ENCODE measurements around the gene MORC4.

The MORC4 gene

DNA sequence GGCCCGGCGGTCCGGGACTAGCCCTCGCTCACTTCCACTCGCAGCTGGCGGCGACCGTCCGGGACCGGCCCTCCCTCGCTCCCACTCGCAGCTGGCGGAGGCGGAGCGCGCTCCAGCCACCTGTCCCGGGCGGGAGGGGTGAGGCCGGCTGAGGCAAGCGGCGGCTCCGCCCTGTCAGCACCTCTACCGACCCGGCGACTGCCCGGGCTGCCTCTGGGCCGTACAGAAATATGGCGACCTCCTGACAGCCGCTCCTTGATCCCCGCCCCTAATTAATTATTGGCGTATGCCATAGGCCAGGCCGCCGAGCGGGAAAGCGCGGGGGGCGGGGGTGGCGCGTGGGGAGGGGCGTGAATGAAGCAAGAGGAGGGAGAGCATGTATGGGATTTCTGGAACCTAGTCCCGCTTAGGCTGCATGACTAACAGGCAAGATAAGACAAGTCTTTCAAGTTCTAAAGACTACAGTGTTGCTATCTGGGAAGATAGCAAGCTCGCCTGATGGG lies at the start of gene MORC4:
Gene MORC4 (minus strand): TSS at position 200 of the 503 bp plus-strand sequence. CDS start 243 bp downstream, outside the sequence.
- peaks cover 6% of the 10 kb centered on the region for H3K4me1 Mint-ChIP-seq
- H3K27me3 Mint-ChIP-seq (ENCODE audit: low read depth, poor library complexity) = peaks cover 14% of the 10 kb centered on the region
- H3K9me3 Mint-ChIP-seq = peaks cover 44% of the 10 kb centered on the region
- H3K36me3 Mint-ChIP-seq (ENCODE audit: low read depth) = peaks cover 14% of the 10 kb centered on the region
- peak; percentile 70 for DNase-seq
- peak within 1 kb of the TSS; percentile 87 for H3K4me3 Mint-ChIP-seq
- H3K27ac Mint-ChIP-seq = no peak within 1 kb of the TSS
- TF ChIP-seq, protein P1, sequence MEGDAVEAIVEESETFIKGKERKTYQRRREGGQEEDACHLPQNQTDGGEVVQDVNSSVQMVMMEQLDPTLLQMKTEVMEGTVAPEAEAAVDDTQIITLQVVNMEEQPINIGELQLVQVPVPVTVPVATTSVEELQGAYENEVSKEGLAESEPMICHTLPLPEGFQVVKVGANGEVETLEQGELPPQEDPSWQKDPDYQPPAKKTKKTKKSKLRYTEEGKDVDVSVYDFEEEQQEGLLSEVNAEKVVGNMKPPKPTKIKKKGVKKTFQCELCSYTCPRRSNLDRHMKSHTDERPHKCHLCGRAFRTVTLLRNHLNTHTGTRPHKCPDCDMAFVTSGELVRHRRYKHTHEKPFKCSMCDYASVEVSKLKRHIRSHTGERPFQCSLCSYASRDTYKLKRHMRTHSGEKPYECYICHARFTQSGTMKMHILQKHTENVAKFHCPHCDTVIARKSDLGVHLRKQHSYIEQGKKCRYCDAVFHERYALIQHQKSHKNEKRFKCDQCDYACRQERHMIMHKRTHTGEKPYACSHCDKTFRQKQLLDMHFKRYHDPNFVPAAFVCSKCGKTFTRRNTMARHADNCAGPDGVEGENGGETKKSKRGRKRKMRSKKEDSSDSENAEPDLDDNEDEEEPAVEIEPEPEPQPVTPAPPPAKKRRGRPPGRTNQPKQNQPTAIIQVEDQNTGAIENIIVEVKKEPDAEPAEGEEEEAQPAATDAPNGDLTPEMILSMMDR (IDR thresholded peaks at IDR 0.05) = no peak

DNA sequence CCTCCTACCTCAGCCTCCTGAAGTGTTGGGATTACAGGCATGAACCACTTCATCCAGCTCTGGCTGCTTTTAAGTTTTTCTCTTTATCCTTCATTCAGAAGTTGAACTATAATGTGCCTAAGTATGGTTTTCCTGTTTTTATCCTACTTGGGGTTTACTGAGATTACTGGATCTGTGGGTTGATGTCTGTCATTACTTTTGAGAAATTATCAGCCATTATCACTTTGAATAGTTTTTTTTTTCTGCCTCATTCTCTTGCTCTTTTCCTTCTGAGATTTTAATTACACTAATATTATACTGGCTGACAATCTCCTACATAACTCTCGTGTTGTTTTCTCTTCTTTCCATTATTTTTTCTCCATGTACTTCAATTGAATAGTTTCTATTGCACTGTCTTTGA lies 47.6 kb upstream of the MORC4 start:
- H3K27ac Mint-ChIP-seq = no peak overlapping the region
- H3K9me3 Mint-ChIP-seq = peaks cover 18% of the 10 kb centered on the region
- TF ChIP-seq, protein P1 (IDR thresholded peaks at IDR 0.05) = no peak
- no peaks in the 10 kb centered on the region for H3K4me1 Mint-ChIP-seq
- no peak for DNase-seq
- H3K36me3 Mint-ChIP-seq (ENCODE audit: low read depth) = peaks cover 6% of the 10 kb centered on the region
- H3K27me3 Mint-ChIP-seq (ENCODE audit: low read depth, poor library complexity) = no peaks in the 10 kb centered on the region
- no peak overlapping the region for H3K4me3 Mint-ChIP-seq

DNA sequence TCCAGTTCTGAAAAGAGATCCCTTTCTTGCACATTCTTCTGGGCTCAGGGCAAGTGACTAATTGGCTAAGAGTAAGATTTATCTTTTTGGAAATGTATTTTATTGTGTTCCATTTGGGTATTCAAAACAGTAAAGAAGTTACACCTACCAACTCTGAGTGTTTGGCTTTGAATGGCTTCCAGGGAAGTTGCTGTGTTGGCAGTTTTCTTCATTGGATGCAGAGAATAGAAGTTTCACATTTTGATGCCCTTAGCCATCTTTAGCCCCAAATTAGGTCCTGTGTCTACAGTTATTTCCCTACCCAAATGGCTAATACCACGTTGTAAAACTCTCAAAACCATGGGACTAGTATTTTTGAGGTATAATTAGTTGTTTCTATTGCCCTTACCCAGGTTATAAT lies 29.7 kb upstream of the MORC4 start:
- TF ChIP-seq, protein P1 (IDR thresholded peaks at IDR 0.05) = no peak

DNA sequence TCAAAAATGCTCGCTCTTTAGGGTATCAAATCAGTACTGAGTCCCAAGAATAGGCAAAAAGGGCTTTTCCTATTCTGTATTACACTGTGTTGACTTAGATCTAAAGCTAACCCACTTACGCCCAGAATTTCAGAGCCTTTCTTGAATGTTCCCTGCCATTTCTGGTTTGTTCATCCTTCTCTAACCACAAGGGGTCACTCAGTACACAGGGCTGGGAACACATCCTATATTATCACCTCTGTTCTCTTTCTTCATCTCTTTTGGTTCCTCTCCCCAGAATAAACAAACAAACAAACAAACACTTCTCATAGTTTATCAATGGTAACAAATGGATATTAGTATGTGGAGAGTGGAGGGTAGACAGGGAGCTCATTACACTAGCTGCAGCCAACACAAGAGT lies 25.5 kb upstream of the MORC4 start:
- peak; percentile 7 for DNase-seq
- TF ChIP-seq, protein P1 (IDR thresholded peaks at IDR 0.05) = peak; percentile 51
- H3K27ac Mint-ChIP-seq = no peak overlapping the region
- H3K4me1 Mint-ChIP-seq = no peaks in the 10 kb centered on the region
- peaks cover 4% of the 10 kb centered on the region for H3K9me3 Mint-ChIP-seq
- peaks cover 3% of the 10 kb centered on the region for H3K27me3 Mint-ChIP-seq (ENCODE audit: low read depth, poor library complexity)
- no peak overlapping the region for H3K4me3 Mint-ChIP-seq
- no peaks in the 10 kb centered on the region for H3K36me3 Mint-ChIP-seq (ENCODE audit: low read depth)

More for the DNA sequence above, 29.7 kb upstream of the MORC4 start:
- H3K36me3 Mint-ChIP-seq (ENCODE audit: low read depth) = no peaks in the 10 kb centered on the region
- H3K9me3 Mint-ChIP-seq = peaks cover 19% of the 10 kb centered on the region
- no peak overlapping the region for H3K4me3 Mint-ChIP-seq
- H3K27ac Mint-ChIP-seq = no peak overlapping the region
- DNase-seq = no peak
- peaks cover 6% of the 10 kb centered on the region for H3K27me3 Mint-ChIP-seq (ENCODE audit: low read depth, poor library complexity)
- no peaks in the 10 kb centered on the region for H3K4me1 Mint-ChIP-seq

DNA sequence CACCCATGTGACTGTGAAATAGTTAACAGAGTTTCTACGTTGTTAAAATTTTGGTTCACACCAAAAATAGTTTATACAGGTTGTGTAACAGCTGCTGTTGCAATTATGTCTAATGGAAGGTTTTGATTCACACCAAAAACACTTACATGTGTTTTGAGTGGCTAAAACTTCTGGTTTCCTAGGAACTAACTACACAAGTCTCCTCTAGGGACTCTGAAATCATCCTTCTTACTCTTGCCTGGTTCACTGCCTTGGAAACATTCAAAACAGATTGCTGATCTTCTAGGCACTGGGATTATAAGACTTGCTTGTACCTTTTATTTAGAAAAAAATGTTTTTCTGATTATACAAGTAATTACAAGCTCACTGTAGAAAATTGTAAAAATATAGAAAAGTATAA lies 14.9 kb upstream of the MORC4 start:
- Mint-ChIP-seq H3K27ac (no peak overlapping the region), H3K36me3 (ENCODE audit: low read depth) (no peaks in the 10 kb centered on the region)
- TF ChIP-seq, protein P1 (IDR thresholded peaks at IDR 0.05) = no peak

DNA sequence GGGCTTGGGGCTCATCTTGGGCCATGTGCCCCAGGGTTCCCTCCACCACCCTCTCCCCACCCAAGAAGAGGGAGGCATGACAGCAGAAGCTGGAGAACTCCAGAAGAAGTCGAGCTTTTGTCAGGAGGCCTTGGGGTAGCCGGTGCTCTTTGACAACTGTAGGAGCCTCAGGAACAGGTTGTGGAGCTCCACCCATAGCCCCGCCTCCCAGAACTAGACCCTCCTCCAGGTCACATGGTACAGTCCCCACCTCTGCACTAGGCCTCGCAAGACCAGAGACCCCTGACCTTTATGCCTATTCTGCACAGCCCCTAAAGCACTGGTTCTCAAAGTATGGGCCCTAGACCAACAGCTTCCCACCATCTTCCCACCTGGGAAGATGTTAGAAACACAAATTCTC lies 8.0 kb upstream of the MORC4 start:
- TF ChIP-seq, protein P1 (IDR thresholded peaks at IDR 0.05) = no peak
- DNase-seq = no peak
- peaks cover 6% of the 10 kb centered on the region for H3K27me3 Mint-ChIP-seq (ENCODE audit: low read depth, poor library complexity)
- no peak overlapping the region for H3K27ac Mint-ChIP-seq
- H3K9me3 Mint-ChIP-seq = peaks cover 22% of the 10 kb centered on the region
- H3K4me3 Mint-ChIP-seq = no peak overlapping the region
- H3K4me1 Mint-ChIP-seq = no peaks in the 10 kb centered on the region
- no peaks in the 10 kb centered on the region for H3K36me3 Mint-ChIP-seq (ENCODE audit: low read depth)

More for the DNA sequence above, 14.9 kb upstream of the MORC4 start:
- H3K27me3 Mint-ChIP-seq (ENCODE audit: low read depth, poor library complexity) = peaks cover 5% of the 10 kb centered on the region
- H3K4me3 Mint-ChIP-seq = no peak overlapping the region
- H3K9me3 Mint-ChIP-seq = no peaks in the 10 kb centered on the region
- no peak for DNase-seq
- peaks cover 5% of the 10 kb centered on the region for H3K4me1 Mint-ChIP-seq

All from nephron progenitor cell (in vitro differentiated cells).